Measurements from ENCODE around the gene MAP3K5. TPM values are rescaled to one million over a fixed set of nuclear protein-coding genes. Genes with fewer than 3 reads are reported as not detected.

MAP3K5 gene
- total RNA-seq, 1 donor from 2014 or later, result 24.4 TPM

- no peak for TF ChIP-seq CTCF (IDR thresholded peaks at IDR 0.05)
- POLR2A ChIA-PET, result no interaction called here
These were observed 91.2 kb downstream of the MAP3K5 start for GRCh38 chr6:136701045-136701444.

GRCh38 chr6:136699358-136699757 lies 92.9 kb downstream of the MAP3K5 start:
- POLR2A ChIA-PET, result no interaction called here
- TF ChIP-seq CTCF (IDR thresholded peaks at IDR 0.05), result no peak
- Mint-ChIP-seq H3K4me3 (no peak overlapping the region), H3K27ac (no peak overlapping the region), H3K9me3 (no peaks in the 10 kb centered on the region), H3K36me3 (ENCODE audit: low read depth) (peaks cover 52% of the 10 kb centered on the region), H3K27me3 (no peaks in the 10 kb centered on the region), H3K4me1 (peaks cover 15% of the 10 kb centered on the region)
- DNase-seq (no peak), ATAC-seq (ENCODE audit: low read depth) (no peak)
- CTCF ChIA-PET, result interaction anchor here (0.9 to 2.4 kb wide), 3 partner anchors 13 to 93 kb away, joined by 3 to 8 read pairs (median 3); partner anchors contain the start of gene MAP3K5
- intact Hi-C loops (cut with micrococcal nuclease), result no loop called here

More at GRCh38 chr6:136701045-136701444, 91.2 kb downstream of the MAP3K5 start:
- Mint-ChIP-seq H3K4me1 (peaks cover 15% of the 10 kb centered on the region), H3K4me3 (no peak overlapping the region), H3K27me3 (no peaks in the 10 kb centered on the region), H3K36me3 (ENCODE audit: low read depth) (peaks cover 50% of the 10 kb centered on the region), H3K9me3 (no peaks in the 10 kb centered on the region), H3K27ac (no peak overlapping the region)
- intact Hi-C loops (cut with micrococcal nuclease), result loop anchor here (2.0 kb wide), 1 partner anchor 92 kb away; the partner anchor contains the start of gene MAP3K5
- no peak for ATAC-seq (ENCODE audit: low read depth)
- DNase-seq, result no peak
- CTCF ChIA-PET, result interaction anchor here (2.5 kb wide), 1 partner anchor 91 kb away, joined by 13 read pairs; the partner anchor contains the start of gene MAP3K5

GRCh38 chr6:136696783-136697364 lies 95.4 kb downstream of the MAP3K5 start:
- Mint-ChIP-seq H3K4me3 (no peak overlapping the region), H3K27me3 (no peaks in the 10 kb centered on the region), H3K36me3 (ENCODE audit: low read depth) (peaks cover 59% of the 10 kb centered on the region), H3K4me1 (peaks cover 2% of the 10 kb centered on the region), H3K9me3 (no peaks in the 10 kb centered on the region), H3K27ac (no peak overlapping the region)
- ATAC-seq (ENCODE audit: low read depth), result no peak
- ChIA-PET POLR2A (interaction anchor here (1.8 kb wide), 1 partner anchor 95 kb away, joined by 5 read pairs; the partner anchor contains the start of gene MAP3K5), CTCF (interaction anchor here (1.2 kb wide), 1 partner anchor 95 kb away, joined by 6 read pairs; the partner anchor contains the start of gene MAP3K5)
- no peak for TF ChIP-seq CTCF (IDR thresholded peaks at IDR 0.05)
- intact Hi-C loops (cut with micrococcal nuclease), result no loop called here
- no peak for DNase-seq

- no peak for DNase-seq
- TF ChIP-seq CTCF (IDR thresholded peaks at IDR 0.05), result no peak
- ChIA-PET CTCF (no interaction called here), POLR2A (no interaction called here)
- no peaks in the 10 kb centered on the region for H3K9me3 Mint-ChIP-seq
- H3K4me3 Mint-ChIP-seq, result no peak overlapping the region
- no peaks in the 10 kb centered on the region for H3K27me3 Mint-ChIP-seq
- H3K36me3 Mint-ChIP-seq (ENCODE audit: low read depth), result peaks cover 64% of the 10 kb centered on the region
- H3K4me1 Mint-ChIP-seq, result no peaks in the 10 kb centered on the region
- intact Hi-C loops (cut with micrococcal nuclease), result no loop called here
- no peak overlapping the region for H3K27ac Mint-ChIP-seq
- ATAC-seq (ENCODE audit: low read depth), result no peak
These were observed 96.0 kb downstream of the MAP3K5 start for GRCh38 chr6:136696238-136696637.

- Mint-ChIP-seq H3K36me3 (ENCODE audit: low read depth) (peaks cover 70% of the 10 kb centered on the region), H3K4me3 (no peak overlapping the region), H3K9me3 (no peaks in the 10 kb centered on the region), H3K4me1 (no peaks in the 10 kb centered on the region), H3K27ac (no peak overlapping the region), H3K27me3 (no peaks in the 10 kb centered on the region)
- DNase-seq, result no peak
- no peak for ATAC-seq (ENCODE audit: low read depth)
- CTCF ChIA-PET, result no interaction called here
- POLR2A ChIA-PET, result no interaction called here
- no peak for TF ChIP-seq CTCF (IDR thresholded peaks at IDR 0.05)
- intact Hi-C loops (cut with micrococcal nuclease), result no loop called here
These were observed 96.9 kb downstream of the MAP3K5 start for GRCh38 chr6:136695412-136695811.
